ENCODE measurements around the gene MAPK6. TPM values are rescaled to one million over a fixed set of nuclear protein-coding genes. Genes with fewer than 3 reads are reported as not detected.

Gene MAPK6
- total RNA-seq, 1 donor from 2014 or later: 16.2 TPM

DNA sequence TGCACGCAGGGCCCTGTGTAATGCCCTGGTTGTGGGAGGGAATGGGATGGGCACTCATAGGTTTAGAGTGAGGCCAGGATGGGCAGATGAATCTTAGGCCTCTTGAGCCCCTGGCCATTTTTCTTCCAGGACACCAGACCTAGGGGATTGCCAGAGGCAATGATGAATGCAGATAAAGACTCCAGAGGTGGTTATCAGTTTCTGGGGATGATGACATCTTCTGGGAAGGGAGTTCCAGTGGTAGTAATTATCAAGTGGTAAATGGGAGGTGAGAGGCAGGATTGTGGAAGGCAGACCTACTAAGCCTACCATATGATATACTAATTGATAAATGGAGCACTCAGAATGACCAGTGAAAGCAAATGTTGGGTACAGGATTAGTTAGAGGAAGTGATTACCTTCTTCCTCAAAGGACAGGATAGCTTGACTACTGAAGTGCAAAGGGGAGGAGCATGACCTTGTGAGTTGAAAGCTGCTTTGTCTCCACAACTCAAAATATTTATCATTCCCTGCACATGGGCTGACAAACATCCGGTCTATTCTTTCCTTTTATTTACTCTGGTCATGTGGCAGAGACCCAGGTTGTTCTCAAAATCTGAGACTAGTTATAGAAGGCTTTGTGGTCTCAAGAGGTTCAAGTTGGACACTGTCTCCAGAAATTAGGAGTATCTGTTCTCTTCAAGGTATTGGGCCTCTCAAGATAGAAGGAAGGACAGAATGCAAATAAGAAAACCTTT lies 10.2 kb upstream of the MAPK6 start:
- Mint-ChIP-seq H3K9me3 (no peaks in the 10 kb centered on the region), H3K4me3 (no peak overlapping the region), H3K27me3 (no peaks in the 10 kb centered on the region), H3K27ac (no peak overlapping the region), H3K36me3 (ENCODE audit: low read depth) (no peaks in the 10 kb centered on the region), H3K4me1 (peaks cover 35% of the 10 kb centered on the region)
- DNase-seq (no peak), ATAC-seq (ENCODE audit: low read depth) (peak; percentile 65)
- intact Hi-C loops (cut with micrococcal nuclease): no loop called here
- TF ChIP-seq, protein P1, sequence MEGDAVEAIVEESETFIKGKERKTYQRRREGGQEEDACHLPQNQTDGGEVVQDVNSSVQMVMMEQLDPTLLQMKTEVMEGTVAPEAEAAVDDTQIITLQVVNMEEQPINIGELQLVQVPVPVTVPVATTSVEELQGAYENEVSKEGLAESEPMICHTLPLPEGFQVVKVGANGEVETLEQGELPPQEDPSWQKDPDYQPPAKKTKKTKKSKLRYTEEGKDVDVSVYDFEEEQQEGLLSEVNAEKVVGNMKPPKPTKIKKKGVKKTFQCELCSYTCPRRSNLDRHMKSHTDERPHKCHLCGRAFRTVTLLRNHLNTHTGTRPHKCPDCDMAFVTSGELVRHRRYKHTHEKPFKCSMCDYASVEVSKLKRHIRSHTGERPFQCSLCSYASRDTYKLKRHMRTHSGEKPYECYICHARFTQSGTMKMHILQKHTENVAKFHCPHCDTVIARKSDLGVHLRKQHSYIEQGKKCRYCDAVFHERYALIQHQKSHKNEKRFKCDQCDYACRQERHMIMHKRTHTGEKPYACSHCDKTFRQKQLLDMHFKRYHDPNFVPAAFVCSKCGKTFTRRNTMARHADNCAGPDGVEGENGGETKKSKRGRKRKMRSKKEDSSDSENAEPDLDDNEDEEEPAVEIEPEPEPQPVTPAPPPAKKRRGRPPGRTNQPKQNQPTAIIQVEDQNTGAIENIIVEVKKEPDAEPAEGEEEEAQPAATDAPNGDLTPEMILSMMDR (IDR thresholded peaks at IDR 0.05): no peak
- ChIA-PET POLR2A (interaction anchor here (0.6 to 1.2 kb wide), 2 partner anchors 12 to 211 kb away, joined by 3 to 4 read pairs; no protein-coding TSS in a partner anchor), CTCF (no interaction called here)

DNA sequence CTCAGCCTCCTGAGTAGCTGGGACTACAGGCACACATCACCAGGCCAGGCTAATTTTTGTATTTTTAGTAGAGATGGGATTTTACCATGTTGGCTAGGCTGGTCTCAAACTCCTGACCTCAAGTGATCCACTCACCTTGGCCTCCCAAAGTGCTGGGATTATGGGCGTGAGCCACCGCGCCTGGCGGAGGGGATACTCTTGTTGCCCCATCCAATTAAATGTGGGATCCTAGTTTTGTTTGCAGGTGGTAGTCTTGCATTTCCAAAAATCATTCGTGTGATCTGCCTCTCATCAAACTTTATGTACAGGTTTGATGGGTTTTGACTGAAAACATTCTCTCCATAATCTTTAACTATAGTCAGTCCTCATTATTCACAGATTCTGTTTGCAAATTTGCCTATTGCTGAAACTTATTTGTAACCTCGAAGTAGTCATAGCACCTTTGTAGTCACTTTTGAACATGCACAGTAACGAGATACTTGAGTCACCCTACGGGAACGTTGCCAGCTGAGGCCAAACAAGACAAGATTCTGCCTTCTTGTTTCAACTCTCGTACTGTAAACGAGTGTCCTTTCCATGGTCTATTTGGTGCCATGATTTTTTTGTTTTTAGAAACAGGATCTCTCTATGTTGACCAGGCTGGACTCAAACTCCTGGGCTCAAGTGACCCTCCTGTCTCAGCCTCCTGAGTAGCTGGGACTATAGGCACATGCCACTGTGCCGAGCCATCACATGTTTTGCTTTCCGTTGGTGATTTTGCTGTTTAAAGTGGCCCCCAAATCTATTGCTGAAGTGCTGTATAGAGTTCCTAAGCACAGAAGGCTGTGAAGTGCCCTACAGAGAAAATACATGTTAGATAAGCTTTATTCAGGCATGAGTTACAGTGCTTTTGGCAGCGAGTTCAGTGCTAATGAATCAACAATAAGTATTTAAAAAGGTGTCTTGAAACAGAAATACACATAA lies 8.1 kb upstream of the MAPK6 start:
- ATAC-seq (ENCODE audit: low read depth): no peak
- Mint-ChIP-seq H3K27me3 (no peaks in the 10 kb centered on the region), H3K4me3 (no peak overlapping the region), H3K36me3 (ENCODE audit: low read depth) (no peaks in the 10 kb centered on the region), H3K27ac (no peak overlapping the region), H3K4me1 (peaks cover 29% of the 10 kb centered on the region), H3K9me3 (no peaks in the 10 kb centered on the region)
- ChIA-PET POLR2A (interaction anchor here (0.7 kb wide), 1 partner anchor 169 kb away, joined by 3 read pairs; no protein-coding TSS in a partner anchor), CTCF (interaction anchor here (0.7 kb wide), 1 partner anchor 39 kb away, joined by 3 read pairs; no protein-coding TSS in a partner anchor)
- TF ChIP-seq, protein P1 (IDR thresholded peaks at IDR 0.05): no peak
- intact Hi-C loops (cut with micrococcal nuclease): no loop called here
- DNase-seq: no peak

DNA sequence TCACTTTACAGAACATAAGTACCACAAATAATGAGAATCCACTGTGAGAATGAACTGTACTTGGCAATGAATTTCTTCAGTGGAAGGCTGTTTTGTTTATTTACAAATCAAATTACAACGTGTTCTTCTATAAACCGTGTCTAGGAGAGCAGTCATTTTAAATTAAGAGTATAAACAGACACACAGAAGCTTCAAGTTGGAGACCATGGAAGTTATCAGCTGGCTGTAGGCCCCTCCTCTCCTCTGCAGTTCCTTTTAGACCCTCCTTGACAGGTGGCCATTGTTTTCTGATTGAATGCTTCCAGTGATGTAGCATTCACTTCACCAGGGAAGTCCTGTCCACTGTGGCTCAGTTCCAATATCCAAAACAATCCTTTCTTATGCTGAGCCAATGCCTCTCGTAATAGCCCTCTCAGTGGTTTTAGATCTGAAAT lies 7.3 kb upstream of the MAPK6 start:
- no peak overlapping the region for H3K4me3 Mint-ChIP-seq
- ATAC-seq (ENCODE audit: low read depth) (no peak), DNase-seq (no peak)
- intact Hi-C loops (cut with micrococcal nuclease): no loop called here
- TF ChIP-seq, protein P1 (IDR thresholded peaks at IDR 0.05): no peak
- H3K27me3 Mint-ChIP-seq: no peaks in the 10 kb centered on the region
- H3K27ac Mint-ChIP-seq: no peak overlapping the region
- H3K36me3 Mint-ChIP-seq (ENCODE audit: low read depth): no peaks in the 10 kb centered on the region
- peaks cover 21% of the 10 kb centered on the region for H3K4me1 Mint-ChIP-seq
- CTCF ChIA-PET: no interaction called here
- POLR2A ChIA-PET: interaction anchor here (0.7 kb wide), 1 partner anchor 168 kb away, joined by 3 read pairs; no protein-coding TSS in a partner anchor
- no peaks in the 10 kb centered on the region for H3K9me3 Mint-ChIP-seq

DNA sequence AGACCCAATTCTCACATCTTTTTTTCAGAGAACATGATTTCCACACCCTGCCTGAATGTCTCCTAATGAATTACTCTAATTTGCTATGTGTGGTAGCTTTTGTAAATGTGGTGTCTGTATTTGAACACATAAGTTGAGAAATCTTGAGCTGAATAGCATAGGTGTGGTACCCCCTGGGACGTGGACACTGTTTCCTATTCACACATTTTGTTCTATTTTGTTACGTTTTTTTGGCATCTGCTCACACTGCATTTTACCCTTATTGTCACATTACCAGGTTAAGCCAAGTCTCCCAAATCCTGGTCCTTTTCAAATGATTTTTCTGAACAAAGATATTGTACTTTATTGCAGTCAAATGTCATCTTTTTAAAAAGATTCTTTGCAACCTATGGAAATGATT lies 6.8 kb upstream of the MAPK6 start:
- ChIA-PET CTCF (no interaction called here), POLR2A (no interaction called here)
- Mint-ChIP-seq H3K4me1 (peaks cover 17% of the 10 kb centered on the region), H3K27me3 (no peaks in the 10 kb centered on the region), H3K27ac (no peak overlapping the region), H3K9me3 (no peaks in the 10 kb centered on the region), H3K36me3 (ENCODE audit: low read depth) (no peaks in the 10 kb centered on the region), H3K4me3 (no peak overlapping the region)
- DNase-seq (no peak), ATAC-seq (ENCODE audit: low read depth) (no peak)
- TF ChIP-seq, protein P1 (IDR thresholded peaks at IDR 0.05): no peak
- intact Hi-C loops (cut with micrococcal nuclease): no loop called here

Measured in activated B cell treated with CpG ODN at 0.5 μM for 24 hours (primary cell).